Mesendoderm (in vitro differentiated cells): Measurements from ENCODE around the gene TSPYL1.
"Not testable (repeated sequence)": the region's sequence is repeated elsewhere in the genome, so short reads cannot be mapped to it uniquely, and the experiment has no call there.

ENCODE experiments used
- DNase-seq: peaks from one replicate; pipeline ENCODE4 v3.0.0; 2013
- H2AK5ac ChIP-seq: 2 replicates; pipeline ENCODE4 v1.6.1; 2013; ENCODE audit warnings: low read length, inconsistent platforms
- H2BK120ac ChIP-seq: 2 replicates; pipeline ENCODE4 v1.6.1; 2013; ENCODE audit warnings: low read depth, mild to moderate bottlenecking, low read length, moderate library complexity, mixed read lengths
- H2BK15ac ChIP-seq: replicated peaks from 2 replicates; pipeline ENCODE4 v1.6.1; 2013; ENCODE audit warnings: low read depth, mild to moderate bottlenecking, moderate library complexity
- H2BK5ac ChIP-seq: 2 replicates; pipeline ENCODE4 v1.6.1; 2013; ENCODE audit warnings: low read length, inconsistent platforms
- H3K18ac ChIP-seq: 2 replicates; pipeline ENCODE4 v1.6.1; 2013; ENCODE audit warnings: mild to moderate bottlenecking, low read length, mixed read lengths
- H3K23ac ChIP-seq: one replicate; pipeline ENCODE4 v1.6.1; 2013; ENCODE audit warnings: low read length
- H3K27ac ChIP-seq: 2 replicates; pipeline ENCODE4 v1.5.1; 2013; ENCODE audit warnings: low read depth, mild to moderate bottlenecking, inconsistent platforms, low read length, moderate library complexity
- H3K27me3 ChIP-seq: 2 replicates; pipeline ENCODE4 v1.6.1; 2013; ENCODE audit warnings: low read length, control low read depth, mild to moderate bottlenecking, inconsistent platforms; ENCODE audit not compliant: insufficient read depth, poor library complexity
- H3K36me3 ChIP-seq: 2 replicates; pipeline ENCODE4 v1.6.1; 2013; ENCODE audit warnings: low read length, inconsistent platforms; ENCODE audit not compliant: control insufficient read depth, insufficient read depth
- H3K4ac ChIP-seq: one replicate; pipeline ENCODE4 v1.6.1; 2013; ENCODE audit warnings: low read depth, mild to moderate bottlenecking, low read length, moderate library complexity
- H3K4me1 ChIP-seq: 2 replicates; pipeline ENCODE4 v1.6.1; 2013; ENCODE audit warnings: low read depth, low read length, inconsistent platforms; ENCODE audit not compliant: control insufficient read depth
- H3K4me2 ChIP-seq: 2 replicates; pipeline ENCODE4 v1.6.1; 2013; ENCODE audit warnings: low read length
- H3K4me3 ChIP-seq: 2 replicates; pipeline ENCODE4 v1.5.1; 2013; ENCODE audit warnings: mild to moderate bottlenecking, low read length
- H3K56ac ChIP-seq: one replicate; pipeline ENCODE4 v1.6.1; 2013; ENCODE audit warnings: low read length
- H3K79me1 ChIP-seq: 2 replicates; pipeline ENCODE4 v1.6.1; 2013; ENCODE audit warnings: low read length, inconsistent platforms
- H3K79me2 ChIP-seq: 2 replicates; pipeline ENCODE4 v1.6.1; 2013; ENCODE audit warnings: mild to moderate bottlenecking, low read length; ENCODE audit not compliant: control insufficient read depth, insufficient read depth
- H3K9ac ChIP-seq: 2 replicates; pipeline ENCODE4 v1.6.1; 2013; ENCODE audit warnings: low read length, inconsistent platforms
- H4K5ac ChIP-seq: one replicate; pipeline ENCODE4 v1.6.1; 2013; ENCODE audit warnings: low read length
- H4K8ac ChIP-seq: one replicate; pipeline ENCODE4 v1.6.1; 2013; ENCODE audit warnings: low read depth, mild to moderate bottlenecking, control low read depth, low read length, moderate library complexity
- WGBS: extraction: QIAGEN DNeasy Blood & Tissue Kit; methylation state at CpG from one replicate; pipeline ENCODE4 v1.1.7; 2013; ENCODE audit warnings: low lambda C conversion rate, missing lambda C conversion rate; ENCODE audit not compliant: insufficient coverage; ENCODE audit errors: extremely low coverage; 5-methylcytosine and 5-hydroxymethylcytosine counted together

Gene TSPYL1

GRCh38 chr6:116284984-116285383 lies 5.3 kb upstream of the TSPYL1 start:
- H3K36me3 ChIP-seq, H3K79me2 ChIP-seq, H3K4me2 ChIP-seq, H2AK5ac ChIP-seq, H3K23ac ChIP-seq, H2BK15ac ChIP-seq, H3K4ac ChIP-seq, H3K27me3 ChIP-seq, H3K27ac ChIP-seq, H3K56ac ChIP-seq, H4K5ac ChIP-seq, H4K8ac ChIP-seq, H3K18ac ChIP-seq, H3K4me1 ChIP-seq, H3K79me1 ChIP-seq, H3K4me3 ChIP-seq, H2BK5ac ChIP-seq, H2BK120ac ChIP-seq, H3K9ac ChIP-seq, DNase-seq: not testable (repeated sequence)
- no CpG with 5 or more reads among the region's 4 CpGs for WGBS

- peaks cover 12% of the 10 kb centered on the region for H3K79me2 ChIP-seq
- peaks cover under 1% of the 10 kb centered on the region for H3K4me1 ChIP-seq
- no peak overlapping the region for H3K9ac ChIP-seq
- H3K4me2 ChIP-seq: no peak overlapping the region
- no peak overlapping the region for H2BK120ac ChIP-seq
- H2AK5ac ChIP-seq: no peak overlapping the region
- no peak overlapping the region for H4K8ac ChIP-seq
- no peak overlapping the region for H3K56ac ChIP-seq
- H4K5ac ChIP-seq: no peak overlapping the region
- H3K27me3 ChIP-seq: no peaks in the 10 kb centered on the region
- no peak overlapping the region for H3K4ac ChIP-seq
- H3K79me1 ChIP-seq: peaks cover 2% of the 10 kb centered on the region
- H3K27ac ChIP-seq: no peak overlapping the region
- H3K4me3 ChIP-seq: no peak overlapping the region
- no peaks in the 10 kb centered on the region for H3K36me3 ChIP-seq
- no peak overlapping the region for H2BK15ac ChIP-seq
- peak; percentile 26 for DNase-seq
- no peak overlapping the region for H3K18ac ChIP-seq
- H2BK5ac ChIP-seq: no peak overlapping the region
- peak overlapping the region; percentile 16 for H3K23ac ChIP-seq
- no CpG with 5 or more reads among the region's 1 CpG for WGBS
Observed at GRCh38 chr6:116283191-116283590, 3.5 kb upstream of the TSPYL1 start.

- H3K23ac ChIP-seq: no peak overlapping the region
- no peak overlapping the region for H4K5ac ChIP-seq
- H2BK5ac ChIP-seq: no peak overlapping the region
- no peak overlapping the region for H4K8ac ChIP-seq
- no peak overlapping the region for H2BK120ac ChIP-seq
- no peak overlapping the region for H3K4me3 ChIP-seq
- H3K4me1 ChIP-seq: peaks cover 4% of the 10 kb centered on the region
- no peak overlapping the region for H3K4me2 ChIP-seq
- peaks cover 17% of the 10 kb centered on the region for H3K79me2 ChIP-seq
- no peak overlapping the region for H2BK15ac ChIP-seq
- no peak overlapping the region for H3K56ac ChIP-seq
- no peaks in the 10 kb centered on the region for H3K36me3 ChIP-seq
- H3K4ac ChIP-seq: no peak overlapping the region
- H2AK5ac ChIP-seq: no peak overlapping the region
- H3K27ac ChIP-seq: no peak overlapping the region
- no peak overlapping the region for H3K18ac ChIP-seq
- no CpG with 5 or more reads among the region's 2 CpGs for WGBS
- H3K79me1 ChIP-seq: peaks cover 6% of the 10 kb centered on the region
- no peak overlapping the region for H3K9ac ChIP-seq
- DNase-seq: no peak
- no peaks in the 10 kb centered on the region for H3K27me3 ChIP-seq
Observed at GRCh38 chr6:116282698-116283097, 3.0 kb upstream of the TSPYL1 start.

GRCh38 chr6:116280933-116281316 lies 1.2 kb upstream of the TSPYL1 start:
- Histone ChIP-seq H4K8ac (no peak overlapping the region), H3K23ac (no peak overlapping the region), H3K79me1 (peaks cover 8% of the 10 kb centered on the region), H3K4ac (no peak overlapping the region), H2BK120ac (no peak overlapping the region), H3K4me3 (no peak overlapping the region), H3K36me3 (no peaks in the 10 kb centered on the region), H3K4me2 (no peak overlapping the region), H3K56ac (no peak overlapping the region), H3K27me3 (no peaks in the 10 kb centered on the region), H3K18ac (no peak overlapping the region), H3K4me1 (peaks cover 4% of the 10 kb centered on the region), H2BK15ac (no peak overlapping the region), H3K27ac (no peak overlapping the region), H4K5ac (no peak overlapping the region), H3K9ac (no peak overlapping the region), H2BK5ac (no peak overlapping the region), H2AK5ac (no peak overlapping the region), H3K79me2 (peaks cover 24% of the 10 kb centered on the region)
- no peak for DNase-seq
- 100% methylated on average over 2 of the region's 5 CpGs for WGBS

DNA sequence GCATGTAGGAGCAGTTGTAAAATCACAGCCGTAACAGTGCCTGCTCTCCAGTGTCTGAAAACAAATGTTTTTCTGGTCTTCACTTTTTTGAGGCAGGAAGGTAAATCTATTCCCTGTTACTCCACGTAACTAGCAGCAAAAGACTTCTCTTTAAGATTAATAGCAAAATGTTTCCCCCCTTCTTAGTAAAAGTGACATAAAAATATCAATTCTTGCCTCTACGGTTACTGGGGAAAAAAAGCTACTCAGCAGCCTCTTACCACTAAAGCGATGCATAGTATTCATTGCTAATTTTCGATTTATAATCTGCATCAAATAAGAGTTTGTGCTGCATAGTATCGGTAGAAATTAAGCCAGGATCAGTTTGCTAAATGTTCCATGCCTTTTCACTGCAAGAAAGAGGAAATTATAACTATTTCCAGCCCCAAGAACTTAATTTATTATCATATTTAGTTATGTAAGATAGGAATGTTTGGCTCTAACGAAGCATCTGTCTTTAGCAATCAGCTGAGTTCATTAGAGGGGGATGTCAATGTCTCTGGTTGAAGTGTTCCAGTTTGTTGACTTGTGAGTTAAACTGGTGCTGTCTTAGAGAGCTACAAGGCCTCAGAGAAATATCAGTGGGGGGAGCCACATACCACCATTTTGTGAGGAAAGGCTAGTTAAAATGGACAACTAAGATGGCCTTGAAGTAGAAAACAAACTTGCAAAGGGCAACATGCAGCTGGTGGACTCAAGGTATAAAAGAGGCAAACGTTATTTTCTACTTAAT lies 617 bp upstream of the TSPYL1 start:
- WGBS: no CpG with 5 or more reads among the region's 8 CpGs
- H3K18ac ChIP-seq: no peak overlapping the region
- H3K4me1 ChIP-seq: peaks cover 4% of the 10 kb centered on the region
- DNase-seq: peak; percentile 34
- no peak overlapping the region for H3K4ac ChIP-seq
- no peaks in the 10 kb centered on the region for H3K36me3 ChIP-seq
- H4K5ac ChIP-seq: no peak overlapping the region
- no peak overlapping the region for H4K8ac ChIP-seq
- peaks cover 24% of the 10 kb centered on the region for H3K79me2 ChIP-seq
- no peak overlapping the region for H3K23ac ChIP-seq
- H3K27me3 ChIP-seq: no peaks in the 10 kb centered on the region
- no peak overlapping the region for H2BK15ac ChIP-seq
- H3K9ac ChIP-seq: peak overlapping the region; percentile 80
- peaks cover 8% of the 10 kb centered on the region for H3K79me1 ChIP-seq
- no peak overlapping the region for H2BK5ac ChIP-seq
- no peak overlapping the region for H2BK120ac ChIP-seq
- H3K27ac ChIP-seq: no peak overlapping the region
- peak overlapping the region; percentile 81 for H3K4me2 ChIP-seq
- H3K56ac ChIP-seq: peak overlapping the region; percentile 85
- H3K4me3 ChIP-seq: peak overlapping the region; percentile 74
- H2AK5ac ChIP-seq: no peak overlapping the region

GRCh38 chr6:116278854-116279231 lies 887 bp downstream of the TSPYL1 start:
- peak overlapping the region; percentile 40 for H3K27ac ChIP-seq
- H3K56ac ChIP-seq: peak overlapping the region; percentile 97
- H3K36me3 ChIP-seq: no peaks in the 10 kb centered on the region
- no peak for DNase-seq
- H4K8ac ChIP-seq: no peak overlapping the region
- H3K23ac ChIP-seq: no peak overlapping the region
- peaks cover 8% of the 10 kb centered on the region for H3K79me1 ChIP-seq
- H2BK5ac ChIP-seq: no peak overlapping the region
- peaks cover 24% of the 10 kb centered on the region for H3K79me2 ChIP-seq
- peak overlapping the region; percentile 58 for H3K4me3 ChIP-seq
- no peak overlapping the region for H2BK15ac ChIP-seq
- H2BK120ac ChIP-seq: no peak overlapping the region
- H3K4me1 ChIP-seq: peaks cover 4% of the 10 kb centered on the region
- no peak overlapping the region for H2AK5ac ChIP-seq
- peak overlapping the region; percentile 82 for H3K9ac ChIP-seq
- H4K5ac ChIP-seq: no peak overlapping the region
- no peak overlapping the region for H3K4ac ChIP-seq
- H3K18ac ChIP-seq: no peak overlapping the region
- no peaks in the 10 kb centered on the region for H3K27me3 ChIP-seq
- WGBS: no CpG with 5 or more reads among the region's 12 CpGs
- H3K4me2 ChIP-seq: peak overlapping the region; percentile 81
